ENCODE data around the gene PLK1.

DNA sequence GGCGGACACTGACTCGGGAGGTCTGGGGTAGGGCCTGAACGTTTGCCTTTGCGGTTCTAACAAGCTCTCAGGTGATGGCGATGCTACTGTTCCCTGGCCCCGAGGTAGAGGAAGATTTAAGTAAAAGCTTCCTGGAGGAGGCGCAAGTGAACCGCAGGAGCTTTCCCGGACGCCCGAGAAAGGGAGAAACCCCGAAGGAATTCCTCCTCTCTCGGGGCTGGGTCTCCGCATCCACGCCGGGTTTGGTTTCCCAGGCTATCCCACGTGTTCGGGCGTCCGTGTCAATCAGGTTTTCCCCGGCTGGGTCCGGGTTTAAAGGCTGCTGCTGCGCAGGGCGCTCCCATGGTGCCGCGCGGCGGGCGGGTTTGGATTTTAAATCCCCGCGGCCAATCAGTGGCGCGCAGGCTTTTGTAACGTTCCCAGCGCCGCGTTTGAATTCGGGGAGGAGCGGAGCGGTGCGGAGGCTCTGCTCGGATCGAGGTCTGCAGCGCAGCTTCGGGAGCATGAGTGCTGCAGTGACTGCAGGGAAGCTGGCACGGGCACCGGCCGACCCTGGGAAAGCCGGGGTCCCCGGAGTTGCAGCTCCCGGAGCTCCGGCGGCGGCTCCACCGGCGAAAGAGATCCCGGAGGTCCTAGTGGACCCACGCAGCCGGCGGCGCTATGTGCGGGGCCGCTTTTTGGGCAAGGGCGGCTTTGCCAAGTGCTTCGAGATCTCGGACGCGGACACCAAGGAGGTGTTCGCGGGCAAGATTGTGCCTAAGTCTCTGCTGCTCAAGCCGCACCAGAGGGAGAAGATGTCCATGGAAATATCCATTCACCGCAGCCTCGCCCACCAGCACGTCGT, at the start of gene PLK1:
- TF ChIP-seq RARB (CRISPR knock-in tag; IDR thresholded peaks at IDR 0.05), result no peak
- TF ChIP-seq SNAI2 (CRISPR knock-in tag; IDR thresholded peaks at IDR 0.05), result no peak
- TF ChIP-seq ZFP30 (CRISPR knock-in tag; IDR thresholded peaks at IDR 0.05), result no peak
- TF ChIP-seq BACH2 (CRISPR knock-in tag; IDR thresholded peaks at IDR 0.05; ENCODE audit: borderline replicate concordance), result no peak
- no peak for TF ChIP-seq CSDC2 (CRISPR knock-in tag; IDR thresholded peaks at IDR 0.05)
- TF ChIP-seq, protein P1, sequence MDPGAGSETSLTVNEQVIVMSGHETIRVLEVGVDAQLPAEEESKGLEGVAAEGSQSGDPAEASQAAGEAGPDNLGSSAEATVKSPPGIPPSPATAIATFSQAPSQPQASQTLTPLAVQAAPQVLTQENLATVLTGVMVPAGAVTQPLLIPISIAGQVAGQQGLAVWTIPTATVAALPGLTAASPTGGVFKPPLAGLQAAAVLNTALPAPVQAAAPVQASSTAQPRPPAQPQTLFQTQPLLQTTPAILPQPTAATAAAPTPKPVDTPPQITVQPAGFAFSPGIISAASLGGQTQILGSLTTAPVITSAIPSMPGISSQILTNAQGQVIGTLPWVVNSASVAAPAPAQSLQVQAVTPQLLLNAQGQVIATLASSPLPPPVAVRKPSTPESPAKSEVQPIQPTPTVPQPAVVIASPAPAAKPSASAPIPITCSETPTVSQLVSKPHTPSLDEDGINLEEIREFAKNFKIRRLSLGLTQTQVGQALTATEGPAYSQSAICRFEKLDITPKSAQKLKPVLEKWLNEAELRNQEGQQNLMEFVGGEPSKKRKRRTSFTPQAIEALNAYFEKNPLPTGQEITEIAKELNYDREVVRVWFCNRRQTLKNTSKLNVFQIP (CRISPR knock-in tag; IDR thresholded peaks at IDR 0.05; ENCODE audit: borderline replicate concordance, low read depth), result no peak
- TF ChIP-seq PPARA (CRISPR knock-in tag; IDR thresholded peaks at IDR 0.05; ENCODE audit: borderline replicate concordance), result no peak
- TF ChIP-seq, protein P2, sequence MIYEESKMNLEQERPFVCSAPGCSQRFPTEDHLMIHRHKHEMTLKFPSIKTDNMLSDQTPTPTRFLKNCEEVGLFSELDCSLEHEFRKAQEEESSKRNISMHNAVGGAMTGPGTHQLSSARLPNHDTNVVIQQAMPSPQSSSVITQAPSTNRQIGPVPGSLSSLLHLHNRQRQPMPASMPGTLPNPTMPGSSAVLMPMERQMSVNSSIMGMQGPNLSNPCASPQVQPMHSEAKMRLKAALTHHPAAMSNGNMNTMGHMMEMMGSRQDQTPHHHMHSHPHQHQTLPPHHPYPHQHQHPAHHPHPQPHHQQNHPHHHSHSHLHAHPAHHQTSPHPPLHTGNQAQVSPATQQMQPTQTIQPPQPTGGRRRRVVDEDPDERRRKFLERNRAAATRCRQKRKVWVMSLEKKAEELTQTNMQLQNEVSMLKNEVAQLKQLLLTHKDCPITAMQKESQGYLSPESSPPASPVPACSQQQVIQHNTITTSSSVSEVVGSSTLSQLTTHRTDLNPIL (CRISPR knock-in tag; IDR thresholded peaks at IDR 0.05; ENCODE audit: low read depth), result no peak
